Measurements from ENCODE around the gene OPCML.

DNA sequence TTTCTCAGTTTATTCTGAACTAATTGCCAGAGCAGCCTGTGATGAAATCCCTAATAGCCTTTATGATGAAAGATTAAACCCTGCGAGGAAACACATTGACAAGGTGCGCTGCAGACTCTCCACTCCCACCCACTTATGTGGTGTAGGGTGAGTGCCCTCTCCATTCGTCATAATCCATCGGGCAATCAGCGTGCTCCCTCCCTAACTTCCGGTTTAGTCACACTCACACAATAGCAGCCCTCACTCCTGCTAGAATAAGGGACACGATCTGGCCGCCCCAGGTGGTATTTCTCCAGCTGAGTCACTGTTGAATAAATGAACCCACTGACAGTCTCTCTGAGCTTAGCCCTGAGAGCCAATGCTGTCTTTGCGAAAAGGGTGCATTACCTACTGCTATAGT is 188.3 kb downstream of the OPCML start:
- TF ChIP-seq, protein P1, sequence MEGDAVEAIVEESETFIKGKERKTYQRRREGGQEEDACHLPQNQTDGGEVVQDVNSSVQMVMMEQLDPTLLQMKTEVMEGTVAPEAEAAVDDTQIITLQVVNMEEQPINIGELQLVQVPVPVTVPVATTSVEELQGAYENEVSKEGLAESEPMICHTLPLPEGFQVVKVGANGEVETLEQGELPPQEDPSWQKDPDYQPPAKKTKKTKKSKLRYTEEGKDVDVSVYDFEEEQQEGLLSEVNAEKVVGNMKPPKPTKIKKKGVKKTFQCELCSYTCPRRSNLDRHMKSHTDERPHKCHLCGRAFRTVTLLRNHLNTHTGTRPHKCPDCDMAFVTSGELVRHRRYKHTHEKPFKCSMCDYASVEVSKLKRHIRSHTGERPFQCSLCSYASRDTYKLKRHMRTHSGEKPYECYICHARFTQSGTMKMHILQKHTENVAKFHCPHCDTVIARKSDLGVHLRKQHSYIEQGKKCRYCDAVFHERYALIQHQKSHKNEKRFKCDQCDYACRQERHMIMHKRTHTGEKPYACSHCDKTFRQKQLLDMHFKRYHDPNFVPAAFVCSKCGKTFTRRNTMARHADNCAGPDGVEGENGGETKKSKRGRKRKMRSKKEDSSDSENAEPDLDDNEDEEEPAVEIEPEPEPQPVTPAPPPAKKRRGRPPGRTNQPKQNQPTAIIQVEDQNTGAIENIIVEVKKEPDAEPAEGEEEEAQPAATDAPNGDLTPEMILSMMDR (conservative IDR thresholded peaks at IDR 0.05; ENCODE audit: low read depth, low read length): no peak
- TF ChIP-seq EZH2phosphoT487 (IDR thresholded peaks at IDR 0.05; ENCODE audit: borderline replicate concordance, low read length): no peak

Measured in PC-3 (cell line).